Body of pancreas (tissue), 4 donors: Measurements from ENCODE around the gene INSIG2.

Experiments used
- POLR2A ChIP-seq, 3 donors: fragments of 450-650 bp; IDR thresholded peaks; one replicate each; pipeline ENCODE4 v1.6.1; 2016; ENCODE audit warnings: antibody characterized with exemption in 3 of 3, mild to moderate bottlenecking in 2 of 3
- TF ChIP-seq, protein P1 (sequence below), 7 experiments: fragments of 450-650 bp in 4 of 7; fragments of 200-600 bp in 3 of 7; sonication (generic) in 3 of 7; IDR thresholded peaks; one replicate each; pipeline ENCODE4 v1.5.1; 2016 to 2019; ENCODE audit warnings: antibody characterized with exemption in 7 of 7

- TF ChIP-seq POLR2A (IDR thresholded peaks at IDR 0.05): no peak
- TF ChIP-seq, protein P1, sequence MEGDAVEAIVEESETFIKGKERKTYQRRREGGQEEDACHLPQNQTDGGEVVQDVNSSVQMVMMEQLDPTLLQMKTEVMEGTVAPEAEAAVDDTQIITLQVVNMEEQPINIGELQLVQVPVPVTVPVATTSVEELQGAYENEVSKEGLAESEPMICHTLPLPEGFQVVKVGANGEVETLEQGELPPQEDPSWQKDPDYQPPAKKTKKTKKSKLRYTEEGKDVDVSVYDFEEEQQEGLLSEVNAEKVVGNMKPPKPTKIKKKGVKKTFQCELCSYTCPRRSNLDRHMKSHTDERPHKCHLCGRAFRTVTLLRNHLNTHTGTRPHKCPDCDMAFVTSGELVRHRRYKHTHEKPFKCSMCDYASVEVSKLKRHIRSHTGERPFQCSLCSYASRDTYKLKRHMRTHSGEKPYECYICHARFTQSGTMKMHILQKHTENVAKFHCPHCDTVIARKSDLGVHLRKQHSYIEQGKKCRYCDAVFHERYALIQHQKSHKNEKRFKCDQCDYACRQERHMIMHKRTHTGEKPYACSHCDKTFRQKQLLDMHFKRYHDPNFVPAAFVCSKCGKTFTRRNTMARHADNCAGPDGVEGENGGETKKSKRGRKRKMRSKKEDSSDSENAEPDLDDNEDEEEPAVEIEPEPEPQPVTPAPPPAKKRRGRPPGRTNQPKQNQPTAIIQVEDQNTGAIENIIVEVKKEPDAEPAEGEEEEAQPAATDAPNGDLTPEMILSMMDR (IDR thresholded peaks at IDR 0.05): no peak
Measured at GRCh38 chr2:118051826-118052358, 36.4 kb upstream of the INSIG2 start.
